ENCODE data around the gene CEP131.

CEP131 gene

DNA sequence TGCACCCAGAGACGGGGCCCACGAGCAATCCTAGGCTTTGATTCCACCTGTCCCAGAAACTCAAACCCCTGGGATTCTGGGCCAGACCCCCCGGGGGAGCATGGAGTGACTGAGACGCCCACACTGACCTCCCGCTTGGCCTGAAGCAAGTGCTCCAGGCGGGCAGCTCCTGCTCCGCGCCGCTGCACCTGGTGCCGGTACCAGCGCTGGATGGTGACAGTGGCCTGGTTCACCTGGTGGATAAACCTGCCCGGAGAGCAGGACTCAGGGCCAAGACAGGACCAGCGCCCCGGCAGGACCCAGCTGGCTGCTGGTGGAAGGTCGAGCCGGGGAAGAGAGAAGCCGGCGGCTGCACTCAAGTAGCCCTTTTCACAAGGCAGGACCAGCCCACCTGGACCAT, 22.6 kb downstream of the CEP131 start:
- Histone ChIP-seq H3K4me3 (replicated peaks; ENCODE audit: insufficient read depth, low read length) (no peak overlapping the region), H3K27me3 (ENCODE audit: insufficient read depth, poor library complexity, severe bottlenecking) (no peaks in the 10 kb centered on the region), H3K27ac (replicated peaks) (no peak overlapping the region)
- DNase-seq (ENCODE audit: low read depth in 1 of 2, low spot score in 1 of 2): no peak
- TF ChIP-seq SPI1 (IDR thresholded peaks at IDR 0.05; ENCODE audit: borderline replicate concordance, low read depth): no peak
- no peak for TF ChIP-seq POLR2AphosphoS5 (IDR thresholded peaks at IDR 0.05; ENCODE audit: low read depth)
- TF ChIP-seq, protein P1, sequence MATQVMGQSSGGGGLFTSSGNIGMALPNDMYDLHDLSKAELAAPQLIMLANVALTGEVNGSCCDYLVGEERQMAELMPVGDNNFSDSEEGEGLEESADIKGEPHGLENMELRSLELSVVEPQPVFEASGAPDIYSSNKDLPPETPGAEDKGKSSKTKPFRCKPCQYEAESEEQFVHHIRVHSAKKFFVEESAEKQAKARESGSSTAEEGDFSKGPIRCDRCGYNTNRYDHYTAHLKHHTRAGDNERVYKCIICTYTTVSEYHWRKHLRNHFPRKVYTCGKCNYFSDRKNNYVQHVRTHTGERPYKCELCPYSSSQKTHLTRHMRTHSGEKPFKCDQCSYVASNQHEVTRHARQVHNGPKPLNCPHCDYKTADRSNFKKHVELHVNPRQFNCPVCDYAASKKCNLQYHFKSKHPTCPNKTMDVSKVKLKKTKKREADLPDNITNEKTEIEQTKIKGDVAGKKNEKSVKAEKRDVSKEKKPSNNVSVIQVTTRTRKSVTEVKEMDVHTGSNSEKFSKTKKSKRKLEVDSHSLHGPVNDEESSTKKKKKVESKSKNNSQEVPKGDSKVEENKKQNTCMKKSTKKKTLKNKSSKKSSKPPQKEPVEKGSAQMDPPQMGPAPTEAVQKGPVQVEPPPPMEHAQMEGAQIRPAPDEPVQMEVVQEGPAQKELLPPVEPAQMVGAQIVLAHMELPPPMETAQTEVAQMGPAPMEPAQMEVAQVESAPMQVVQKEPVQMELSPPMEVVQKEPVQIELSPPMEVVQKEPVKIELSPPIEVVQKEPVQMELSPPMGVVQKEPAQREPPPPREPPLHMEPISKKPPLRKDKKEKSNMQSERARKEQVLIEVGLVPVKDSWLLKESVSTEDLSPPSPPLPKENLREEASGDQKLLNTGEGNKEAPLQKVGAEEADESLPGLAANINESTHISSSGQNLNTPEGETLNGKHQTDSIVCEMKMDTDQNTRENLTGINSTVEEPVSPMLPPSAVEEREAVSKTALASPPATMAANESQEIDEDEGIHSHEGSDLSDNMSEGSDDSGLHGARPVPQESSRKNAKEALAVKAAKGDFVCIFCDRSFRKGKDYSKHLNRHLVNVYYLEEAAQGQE (IDR thresholded peaks at IDR 0.05; ENCODE audit: insufficient replicate concordance, low read depth): no peak
- TF ChIP-seq GABPA (IDR thresholded peaks at IDR 0.05; ENCODE audit: low read depth): no peak
- TF ChIP-seq, protein P2, sequence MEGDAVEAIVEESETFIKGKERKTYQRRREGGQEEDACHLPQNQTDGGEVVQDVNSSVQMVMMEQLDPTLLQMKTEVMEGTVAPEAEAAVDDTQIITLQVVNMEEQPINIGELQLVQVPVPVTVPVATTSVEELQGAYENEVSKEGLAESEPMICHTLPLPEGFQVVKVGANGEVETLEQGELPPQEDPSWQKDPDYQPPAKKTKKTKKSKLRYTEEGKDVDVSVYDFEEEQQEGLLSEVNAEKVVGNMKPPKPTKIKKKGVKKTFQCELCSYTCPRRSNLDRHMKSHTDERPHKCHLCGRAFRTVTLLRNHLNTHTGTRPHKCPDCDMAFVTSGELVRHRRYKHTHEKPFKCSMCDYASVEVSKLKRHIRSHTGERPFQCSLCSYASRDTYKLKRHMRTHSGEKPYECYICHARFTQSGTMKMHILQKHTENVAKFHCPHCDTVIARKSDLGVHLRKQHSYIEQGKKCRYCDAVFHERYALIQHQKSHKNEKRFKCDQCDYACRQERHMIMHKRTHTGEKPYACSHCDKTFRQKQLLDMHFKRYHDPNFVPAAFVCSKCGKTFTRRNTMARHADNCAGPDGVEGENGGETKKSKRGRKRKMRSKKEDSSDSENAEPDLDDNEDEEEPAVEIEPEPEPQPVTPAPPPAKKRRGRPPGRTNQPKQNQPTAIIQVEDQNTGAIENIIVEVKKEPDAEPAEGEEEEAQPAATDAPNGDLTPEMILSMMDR (IDR thresholded peaks at IDR 0.05; ENCODE audit: insufficient read depth, low read length): no peak

DNA sequence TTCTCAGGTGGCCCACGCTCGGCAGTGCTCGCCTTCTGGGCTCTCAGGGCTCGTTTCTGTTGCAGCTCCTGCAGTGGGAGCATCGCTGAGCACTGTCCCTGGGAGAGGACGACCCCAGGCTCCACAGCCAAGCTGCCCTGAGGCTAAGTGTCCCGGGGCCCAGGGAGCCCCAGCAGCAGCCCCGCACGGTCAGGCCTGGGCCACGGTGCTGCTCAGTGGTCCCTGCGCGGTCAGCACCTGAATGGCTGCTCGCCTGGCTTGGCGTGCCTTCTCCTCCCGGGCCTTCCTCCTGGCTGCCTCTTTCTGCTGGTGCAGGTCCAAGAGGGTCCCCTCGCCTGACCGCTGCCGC, 23.3 kb downstream of the CEP131 start:
- TF ChIP-seq SPI1 (IDR thresholded peaks at IDR 0.05; ENCODE audit: borderline replicate concordance, low read depth) (no peak), GABPA (IDR thresholded peaks at IDR 0.05; ENCODE audit: low read depth) (no peak), POLR2AphosphoS5 (IDR thresholded peaks at IDR 0.05; ENCODE audit: low read depth) (no peak)
- TF ChIP-seq, protein P2 (IDR thresholded peaks at IDR 0.05; ENCODE audit: insufficient read depth, low read length): no peak
- TF ChIP-seq, protein P1 (IDR thresholded peaks at IDR 0.05; ENCODE audit: insufficient replicate concordance, low read depth): no peak
- no peak for DNase-seq (ENCODE audit: low read depth in 1 of 2, low spot score in 1 of 2)
- no peaks in the 10 kb centered on the region for H3K27me3 ChIP-seq (ENCODE audit: insufficient read depth, poor library complexity, severe bottlenecking)
- no peak overlapping the region for H3K4me3 ChIP-seq (replicated peaks; ENCODE audit: insufficient read depth, low read length)
- no peak overlapping the region for H3K27ac ChIP-seq (replicated peaks)

DNA sequence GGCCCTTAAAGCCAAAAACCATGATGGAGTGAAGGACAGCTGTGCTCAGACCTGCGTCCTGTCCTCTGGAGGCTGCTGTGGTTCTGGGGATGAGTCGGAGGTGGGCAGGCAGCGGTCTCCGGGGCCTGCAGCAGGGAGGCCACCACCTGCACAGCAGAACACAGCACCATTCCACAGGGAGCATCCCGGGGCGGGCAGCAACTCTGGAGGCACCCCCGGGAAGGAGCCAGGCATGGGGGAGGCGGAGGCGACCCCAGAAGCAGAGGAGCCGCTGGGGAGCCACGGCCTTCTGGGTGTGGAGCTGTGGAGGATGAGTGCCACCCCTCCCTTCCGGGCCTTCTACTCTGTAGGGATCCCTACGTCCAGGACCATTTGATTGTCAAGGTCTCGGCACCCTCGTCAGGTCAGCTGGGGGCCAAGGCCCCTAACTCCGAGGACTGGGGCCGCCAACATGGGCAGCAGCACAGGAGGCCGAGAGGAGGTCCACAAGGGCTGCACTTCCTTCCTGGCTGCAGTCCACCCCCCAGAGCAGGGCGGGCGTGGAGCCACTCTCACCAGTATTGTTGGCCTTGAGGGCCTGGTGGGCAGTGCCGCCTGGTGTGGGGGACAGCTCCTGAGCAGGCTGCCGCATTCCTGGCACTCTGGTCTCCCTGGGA, 23.8 kb downstream of the CEP131 start:
- no peak for DNase-seq (ENCODE audit: low read depth in 1 of 2, low spot score in 1 of 2)
- H3K27ac ChIP-seq (replicated peaks): no peak overlapping the region
- H3K27me3 ChIP-seq (ENCODE audit: insufficient read depth, poor library complexity, severe bottlenecking): no peaks in the 10 kb centered on the region
- no peak overlapping the region for H3K4me3 ChIP-seq (replicated peaks; ENCODE audit: insufficient read depth, low read length)
- TF ChIP-seq, protein P2 (IDR thresholded peaks at IDR 0.05; ENCODE audit: insufficient read depth, low read length): no peak
- TF ChIP-seq, protein P1 (IDR thresholded peaks at IDR 0.05; ENCODE audit: insufficient replicate concordance, low read depth): no peak
- no peak for TF ChIP-seq SPI1 (IDR thresholded peaks at IDR 0.05; ENCODE audit: borderline replicate concordance, low read depth)
- no peak for TF ChIP-seq GABPA (IDR thresholded peaks at IDR 0.05; ENCODE audit: low read depth)
- no peak for TF ChIP-seq POLR2AphosphoS5 (IDR thresholded peaks at IDR 0.05; ENCODE audit: low read depth)

Measured in HL-60 (cell line).